ENCODE data around the gene PBXIP1. TPM values are rescaled to one million over a fixed set of nuclear protein-coding genes. Genes with fewer than 3 reads are reported as not detected.

Gene PBXIP1
- total and polyA plus RNA-seq, 2 of the 13 experiments (the other 11 are each of a cell fraction or from before 2014, with no cell fraction given), result 16.3 to 31.9 TPM

- TF ChIP-seq FOXA1 (IDR thresholded peaks at IDR 0.05) (no peak), FOXA1 (CRISPR knock-in tag; IDR thresholded peaks at IDR 0.05) (no peak), PCBP2 (optimal IDR thresholded peaks at IDR 0.05; ENCODE audit: low read depth, low read length, poor library complexity, severe bottlenecking) (no peak), ZNF331 (CRISPR knock-in tag; IDR thresholded peaks at IDR 0.05) (peak; percentile 73; the same call in 1 of the 2 replicates), ZNF260 (CRISPR knock-in tag; IDR thresholded peaks at IDR 0.05; ENCODE audit: borderline replicate concordance, low read depth) (no peak), TFE3 (CRISPR knock-in tag; IDR thresholded peaks at IDR 0.05) (0 out of 2 replicates have a peak, but pooled peaks have one; percentile 4), ZNF354B (CRISPR knock-in tag; IDR thresholded peaks at IDR 0.05) (no peak), KDM3A (CRISPR knock-in tag; IDR thresholded peaks at IDR 0.05; ENCODE audit: low read depth) (0 out of 2 replicates have a peak, but pooled peaks have one; percentile 31), U2AF2 (IDR thresholded peaks at IDR 0.05; ENCODE audit: low read depth, low read length) (no peak), SMYD3 (CRISPR knock-in tag; IDR thresholded peaks at IDR 0.05) (no peak), ZNF546 (CRISPR knock-in tag; conservative IDR thresholded peaks at IDR 0.05) (no peak), NR2F2 (IDR thresholded peaks at IDR 0.05; ENCODE audit: borderline replicate concordance, low read depth) (no peak), ZNF607 (CRISPR knock-in tag; IDR thresholded peaks at IDR 0.05; ENCODE audit: borderline replicate concordance) (peak; percentile 74), PHB2 (IDR thresholded peaks at IDR 0.05; ENCODE audit: partially characterized antibody) (no peak), TBP (CRISPR knock-in tag; IDR thresholded peaks at IDR 0.05) (no peak), ZBTB33 (CRISPR knock-in tag; IDR thresholded peaks at IDR 0.05) (no peak), CENPBD1 (CRISPR knock-in tag; IDR thresholded peaks at IDR 0.05; ENCODE audit: borderline replicate concordance, low read depth) (no peak), TAF15 (IDR thresholded peaks at IDR 0.05; ENCODE audit: low read depth, low read length, poor library complexity, severe bottlenecking) (no peak), SMAD3 (CRISPR knock-in tag; IDR thresholded peaks at IDR 0.05) (no peak), RORA (CRISPR knock-in tag; IDR thresholded peaks at IDR 0.05) (no peak), ZFX (CRISPR knock-in tag; IDR thresholded peaks at IDR 0.05; ENCODE audit: low read depth) (peak; percentile 89), TP53 (CRISPR knock-in tag; conservative IDR thresholded peaks at IDR 0.05) (no peak), IRF2 (CRISPR knock-in tag; IDR thresholded peaks at IDR 0.05) (peak; percentile 23; the same call in 1 of the 2 replicates), ZNF382 (CRISPR knock-in tag; IDR thresholded peaks at IDR 0.05; ENCODE audit: borderline replicate concordance) (no peak), HDAC1 (CRISPR knock-in tag; IDR thresholded peaks at IDR 0.05) (peak; percentile 69)
- TF ChIP-seq, protein P1, sequence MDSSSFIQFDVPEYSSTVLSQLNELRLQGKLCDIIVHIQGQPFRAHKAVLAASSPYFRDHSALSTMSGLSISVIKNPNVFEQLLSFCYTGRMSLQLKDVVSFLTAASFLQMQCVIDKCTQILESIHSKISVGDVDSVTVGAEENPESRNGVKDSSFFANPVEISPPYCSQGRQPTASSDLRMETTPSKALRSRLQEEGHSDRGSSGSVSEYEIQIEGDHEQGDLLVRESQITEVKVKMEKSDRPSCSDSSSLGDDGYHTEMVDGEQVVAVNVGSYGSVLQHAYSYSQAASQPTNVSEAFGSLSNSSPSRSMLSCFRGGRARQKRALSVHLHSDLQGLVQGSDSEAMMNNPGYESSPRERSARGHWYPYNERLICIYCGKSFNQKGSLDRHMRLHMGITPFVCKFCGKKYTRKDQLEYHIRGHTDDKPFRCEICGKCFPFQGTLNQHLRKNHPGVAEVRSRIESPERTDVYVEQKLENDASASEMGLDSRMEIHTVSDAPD (CRISPR knock-in tag; IDR thresholded peaks at IDR 0.05), result no peak
Measured at GRCh38 chr1:154931940-154932487, 23.9 kb downstream of the PBXIP1 start (continued).
